Suppressor macrophage treated with lipopolysaccharide for 4 hours (primary cell): ENCODE results near the gene MRPS14.
A peak's percentile ranks its signal among the peaks of the same experiment; 100 is the strongest.

ENCODE experiments used
- DNase-seq: peaks from one replicate; pipeline ENCODE4 v3.0.0-alpha.2; 2020

MRPS14 gene

GRCh38 chr1:174982971-174983689 lies 40.1 kb downstream of the MRPS14 start:
- DNase-seq, result peak; percentile 74

- DNase-seq, result no peak
Observed at GRCh38 chr1:174976436-174977108, 46.7 kb downstream of the MRPS14 start.

GRCh38 chr1:174975764-174976163 lies 47.5 kb downstream of the MRPS14 start:
- no peak for DNase-seq

- no peak for DNase-seq
Observed at GRCh38 chr1:174974711-174975119, 48.5 kb downstream of the MRPS14 start.

- no peak for DNase-seq
Observed at GRCh38 chr1:174971902-174972301, 51.3 kb downstream of the MRPS14 start.

- DNase-seq, result no peak
Observed at GRCh38 chr1:174971466-174971865, 51.8 kb downstream of the MRPS14 start.

- no peak for DNase-seq
Observed at GRCh38 chr1:174969977-174970376, 53.2 kb downstream of the MRPS14 start.

GRCh38 chr1:174968750-174969244 lies 54.4 kb downstream of the MRPS14 start:
- peak; percentile 52 for DNase-seq

- DNase-seq, result no peak
Observed at GRCh38 chr1:174967845-174968705, 55.1 kb downstream of the MRPS14 start.

GRCh38 chr1:174966008-174966572 lies 57.1 kb downstream of the MRPS14 start:
- DNase-seq, result no peak

- no peak for DNase-seq
Observed at GRCh38 chr1:174965362-174966007, 57.7 kb downstream of the MRPS14 start.

- DNase-seq, result no peak
Observed at GRCh38 chr1:174964972-174965361, 58.3 kb downstream of the MRPS14 start.

- DNase-seq, result peak; percentile 79
Observed at GRCh38 chr1:174964261-174964971, 58.8 kb downstream of the MRPS14 start.

- no peak for DNase-seq
Observed at GRCh38 chr1:174963529-174964125, 59.6 kb downstream of the MRPS14 start.
